GM10847 (cell line): Measurements from ENCODE around the gene KLHL22.

Experiments
- POLR2A ChIP-seq: IDR thresholded peaks from 2 replicates; pipeline ENCODE4 v1.6.1; 2011; ENCODE audit not compliant: insufficient read length; ENCODE audit errors: extremely low read depth

The KLHL22 gene, protein sequence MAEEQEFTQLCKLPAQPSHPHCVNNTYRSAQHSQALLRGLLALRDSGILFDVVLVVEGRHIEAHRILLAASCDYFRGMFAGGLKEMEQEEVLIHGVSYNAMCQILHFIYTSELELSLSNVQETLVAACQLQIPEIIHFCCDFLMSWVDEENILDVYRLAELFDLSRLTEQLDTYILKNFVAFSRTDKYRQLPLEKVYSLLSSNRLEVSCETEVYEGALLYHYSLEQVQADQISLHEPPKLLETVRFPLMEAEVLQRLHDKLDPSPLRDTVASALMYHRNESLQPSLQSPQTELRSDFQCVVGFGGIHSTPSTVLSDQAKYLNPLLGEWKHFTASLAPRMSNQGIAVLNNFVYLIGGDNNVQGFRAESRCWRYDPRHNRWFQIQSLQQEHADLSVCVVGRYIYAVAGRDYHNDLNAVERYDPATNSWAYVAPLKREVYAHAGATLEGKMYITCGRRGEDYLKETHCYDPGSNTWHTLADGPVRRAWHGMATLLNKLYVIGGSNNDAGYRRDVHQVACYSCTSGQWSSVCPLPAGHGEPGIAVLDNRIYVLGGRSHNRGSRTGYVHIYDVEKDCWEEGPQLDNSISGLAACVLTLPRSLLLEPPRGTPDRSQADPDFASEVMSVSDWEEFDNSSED

DNA sequence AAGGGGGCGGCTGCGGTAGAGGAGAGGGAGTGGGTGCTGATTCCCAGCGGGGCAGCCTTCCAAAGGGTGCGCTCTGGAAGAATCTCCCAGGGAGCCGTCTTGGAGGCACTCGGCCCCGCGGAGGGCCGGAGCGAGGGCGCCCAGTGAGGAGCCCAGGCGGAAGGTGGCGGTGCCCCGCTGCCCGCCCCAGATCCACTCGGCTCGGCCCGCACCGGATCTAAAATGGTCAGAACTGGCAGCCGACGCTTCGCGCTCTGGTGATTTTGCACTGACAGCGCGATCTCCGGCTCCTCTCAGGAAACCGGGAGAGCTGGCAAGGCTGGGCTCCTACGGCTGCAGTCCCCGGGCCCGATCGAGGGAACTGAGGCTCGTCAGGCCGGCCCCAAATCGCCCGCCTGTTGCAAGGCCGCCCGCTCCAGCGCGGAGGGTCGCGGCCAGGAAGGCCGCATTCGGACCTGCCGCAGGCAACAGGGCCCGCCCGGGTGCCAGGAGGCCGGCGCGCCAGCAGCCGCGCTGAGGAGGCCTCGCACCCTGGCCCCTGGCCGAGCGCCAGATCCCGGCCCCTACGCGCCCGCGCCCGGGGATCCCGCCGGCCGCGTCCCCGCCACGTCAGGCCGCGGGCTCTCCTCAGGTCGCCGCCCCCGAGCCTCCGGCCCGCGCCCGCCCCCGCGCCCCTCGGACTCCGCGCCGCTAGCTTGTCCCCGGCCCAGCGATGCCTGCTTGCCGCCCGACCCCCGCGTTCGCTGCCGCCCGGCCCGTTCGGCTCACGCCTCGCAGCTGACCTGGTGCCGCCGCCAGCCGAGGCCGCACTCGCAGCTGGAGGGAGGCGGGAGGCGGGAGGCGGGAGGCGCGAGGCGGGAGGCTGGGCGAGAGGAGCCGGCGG is at the start of gene KLHL22:
KLHL22 (minus strand) TSS at position 818 of the 883 bp plus-strand sequence. CDS start 6,584 bp downstream, outside the sequence.
- TF ChIP-seq POLR2A = peak; percentile 47

DNA sequence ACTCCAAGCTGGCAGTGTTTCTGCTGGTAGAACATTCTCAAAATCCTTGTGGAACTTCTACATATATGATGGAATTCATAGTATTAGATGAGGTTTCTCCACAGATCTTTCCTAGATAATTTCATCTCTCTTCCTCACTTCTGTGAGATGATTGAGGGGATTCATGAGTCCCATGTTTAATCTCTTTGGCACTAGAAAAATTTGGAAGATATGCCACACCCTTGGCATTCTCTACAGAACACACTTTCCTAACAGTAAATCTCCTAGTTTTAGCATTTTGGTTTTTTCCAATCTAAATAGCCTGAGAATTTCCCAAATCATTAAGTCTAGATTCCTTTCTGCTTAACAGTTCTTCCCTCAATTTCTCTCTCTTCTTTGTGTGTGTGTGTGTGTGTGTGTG is 47.1 kb upstream of the KLHL22 start:
- no peak for TF ChIP-seq POLR2A

DNA sequence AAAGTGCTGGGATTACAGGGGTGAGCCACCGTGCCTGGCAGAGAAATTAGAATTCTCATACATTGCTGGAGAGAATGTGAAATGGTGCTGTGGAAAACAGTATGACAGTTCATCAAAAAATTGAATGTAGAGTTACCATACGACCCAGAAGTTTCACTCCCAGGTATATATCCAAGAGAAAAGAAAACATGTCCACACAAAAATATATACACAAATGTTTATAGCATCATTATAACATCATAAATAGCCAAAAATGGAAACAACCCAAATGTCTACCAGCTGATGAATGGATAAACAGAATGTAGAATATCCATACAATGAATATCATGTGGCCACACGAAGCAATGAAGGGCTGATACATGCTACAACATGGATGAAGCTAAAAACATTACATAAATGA is 46.5 kb upstream of the KLHL22 start:
- no peak for TF ChIP-seq POLR2A

DNA sequence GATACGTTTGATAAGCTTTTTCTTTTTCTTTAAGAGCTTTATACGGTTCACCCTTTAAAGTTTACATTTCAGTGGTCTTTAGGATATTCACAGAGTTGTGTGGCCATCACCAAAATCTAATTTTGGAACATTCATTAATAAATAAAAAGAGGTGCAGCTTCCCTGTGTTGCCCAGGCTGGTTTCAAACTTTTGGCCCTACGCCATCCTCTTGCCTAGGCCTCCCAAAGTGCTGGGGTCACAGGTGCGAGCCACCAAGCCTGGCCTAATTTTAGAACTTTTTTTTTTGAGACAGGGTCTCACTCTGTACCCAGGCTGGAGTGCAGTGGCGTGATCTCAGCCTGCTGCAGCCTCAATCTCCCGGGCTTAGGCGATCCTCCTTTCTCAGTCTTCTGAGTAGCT is 42.4 kb upstream of the KLHL22 start:
- TF ChIP-seq POLR2A = no peak

DNA sequence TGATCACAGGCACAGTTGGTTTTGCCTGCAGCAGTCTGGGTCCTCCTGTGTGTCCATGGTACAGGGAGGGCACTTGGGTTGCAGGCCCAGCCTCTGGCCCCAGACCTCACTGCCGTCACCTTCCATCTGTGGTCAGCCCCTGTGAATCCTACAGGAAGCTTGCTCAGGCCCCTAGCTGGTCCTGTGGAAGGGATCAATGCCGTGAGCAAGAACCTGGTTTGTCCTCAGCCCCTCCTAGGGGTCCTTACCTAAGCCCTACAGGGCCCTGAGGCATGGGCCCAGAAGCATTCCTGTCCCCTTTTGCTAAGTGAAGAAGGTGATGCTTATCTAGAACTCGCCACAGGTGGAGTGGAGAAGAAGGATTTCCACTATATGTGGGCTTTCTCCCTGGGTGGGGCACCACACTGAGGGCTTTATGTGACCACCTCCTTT is 41.7 kb upstream of the KLHL22 start:
- no peak for TF ChIP-seq POLR2A

DNA sequence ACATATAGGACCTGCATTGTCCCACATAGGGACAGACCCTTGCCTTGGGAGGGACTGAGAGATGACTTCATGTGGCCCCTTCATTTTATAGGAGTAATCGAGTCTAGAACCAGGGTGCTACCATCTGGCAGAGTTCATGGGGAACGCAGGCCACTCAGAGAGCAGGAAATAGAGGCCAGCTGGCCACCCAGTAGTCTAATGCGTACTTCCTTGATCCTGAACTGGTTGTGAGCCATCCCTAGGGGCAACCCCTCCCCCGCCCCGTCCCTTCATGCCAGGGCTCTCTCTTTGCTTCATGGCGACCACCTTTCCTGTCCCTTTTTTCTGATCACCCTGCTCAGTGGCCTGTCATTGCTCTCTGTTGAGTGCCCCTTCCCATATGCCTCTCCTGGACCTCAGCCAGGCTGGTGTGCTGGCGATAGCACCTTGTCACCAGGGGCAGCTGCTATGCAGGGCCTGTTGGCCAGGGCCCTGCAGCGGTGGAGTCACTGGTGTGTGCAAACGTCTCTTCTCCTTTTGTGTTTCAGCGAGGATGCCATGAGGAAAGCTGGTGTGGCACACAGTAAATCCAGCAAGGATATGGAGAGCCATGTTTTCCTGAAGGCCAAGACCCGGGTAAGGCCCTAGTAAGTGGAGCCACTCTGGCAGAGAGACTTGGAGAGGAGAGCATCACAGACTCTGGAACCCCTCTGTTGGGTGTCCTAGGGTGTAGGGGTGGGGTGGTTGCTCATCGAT is 41.2 kb upstream of the KLHL22 start:
- no peak for TF ChIP-seq POLR2A

DNA sequence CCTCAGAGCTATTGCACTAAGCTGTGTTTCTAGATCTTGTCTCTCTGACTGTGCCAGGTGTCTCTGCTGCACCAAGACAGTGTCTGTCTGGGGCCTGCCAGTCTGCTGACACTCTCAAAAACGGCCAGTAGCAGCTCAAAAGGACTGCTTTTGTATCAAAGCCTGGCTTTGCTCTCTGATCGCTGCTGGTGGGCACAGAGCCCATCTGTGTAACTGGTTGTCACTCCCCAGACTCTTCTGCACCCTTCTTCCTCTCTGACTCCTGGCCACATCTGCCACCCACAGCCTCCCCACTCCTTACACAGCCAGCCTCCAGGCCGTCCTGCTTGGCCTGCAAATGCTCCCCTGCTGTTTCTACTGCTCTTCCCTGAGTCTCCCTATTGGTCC is 38.3 kb upstream of the KLHL22 start:
- no peak for TF ChIP-seq POLR2A

DNA sequence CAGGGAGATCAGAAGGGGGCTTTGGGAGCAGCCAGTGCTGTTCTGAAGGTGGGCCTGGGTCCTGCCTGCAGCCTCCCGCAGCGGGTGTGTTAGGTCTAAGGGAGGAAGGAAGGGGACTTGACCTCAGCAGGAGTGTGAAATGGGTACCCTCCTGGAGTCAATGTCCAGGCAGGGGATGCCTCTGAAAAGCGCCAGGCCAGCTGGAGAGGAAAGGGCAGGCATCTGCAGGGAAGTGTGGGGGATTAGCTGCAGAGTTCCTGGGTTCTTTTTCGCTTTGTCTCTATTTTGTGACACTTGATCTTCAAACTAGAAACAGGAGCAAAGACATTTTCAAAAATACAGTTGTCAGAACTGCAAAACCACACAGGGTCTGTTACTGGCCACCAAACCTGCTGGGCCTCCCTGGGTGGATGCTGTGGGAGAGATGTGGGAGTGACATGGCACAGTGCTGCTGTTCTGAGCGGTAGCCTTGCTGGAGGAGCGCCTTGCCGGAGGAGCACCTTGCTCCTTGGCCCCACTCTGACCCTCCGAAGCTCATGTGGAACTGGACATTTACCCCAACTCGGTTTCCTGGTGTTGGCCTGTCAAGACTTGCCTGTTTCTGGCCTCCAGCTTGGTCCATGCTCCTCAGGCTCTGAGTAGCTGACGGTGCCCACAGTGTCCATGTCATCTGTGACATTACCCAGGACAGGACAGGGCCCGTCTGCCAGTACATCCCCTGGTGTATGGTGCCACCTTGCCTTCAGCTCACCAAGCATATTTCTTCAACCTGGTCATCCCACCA is 37.7 kb upstream of the KLHL22 start:
- TF ChIP-seq POLR2A = no peak

DNA sequence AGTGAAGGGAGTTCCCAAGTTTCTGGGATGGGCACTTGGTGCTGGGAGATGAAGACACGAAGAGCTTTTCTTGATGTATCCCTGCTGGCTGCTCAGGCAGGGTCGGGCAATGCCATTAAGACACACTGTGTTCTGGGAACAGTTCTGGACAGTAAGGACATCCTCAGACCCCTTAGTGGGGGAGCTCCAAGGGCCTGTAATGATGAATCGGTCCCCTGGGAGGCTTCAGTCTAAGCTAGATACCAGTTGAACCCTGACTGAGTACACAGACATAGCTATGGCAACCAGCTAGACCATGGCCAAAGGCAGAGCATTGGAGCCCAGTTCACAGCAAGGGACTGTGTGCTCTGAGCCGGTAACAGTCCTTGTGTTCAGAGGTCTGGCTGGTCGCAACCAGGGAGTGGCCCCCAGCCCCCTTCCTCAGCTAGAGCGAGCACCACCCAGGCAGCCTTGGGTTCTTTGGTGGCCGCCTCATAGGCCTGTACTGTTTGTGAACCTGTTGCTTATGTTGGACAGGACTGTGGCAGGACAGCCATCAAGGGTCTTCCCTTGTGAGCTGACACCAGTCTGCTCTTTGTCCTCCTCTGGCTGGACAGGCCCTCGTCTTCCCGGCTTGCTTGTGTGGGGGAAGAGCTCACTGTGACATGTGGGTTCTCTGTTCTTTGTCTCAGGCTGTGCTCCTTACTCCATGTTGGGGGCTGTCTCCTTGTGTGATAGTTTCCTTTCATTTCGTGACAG is 36.8 kb upstream of the KLHL22 start:
- no peak for TF ChIP-seq POLR2A

DNA sequence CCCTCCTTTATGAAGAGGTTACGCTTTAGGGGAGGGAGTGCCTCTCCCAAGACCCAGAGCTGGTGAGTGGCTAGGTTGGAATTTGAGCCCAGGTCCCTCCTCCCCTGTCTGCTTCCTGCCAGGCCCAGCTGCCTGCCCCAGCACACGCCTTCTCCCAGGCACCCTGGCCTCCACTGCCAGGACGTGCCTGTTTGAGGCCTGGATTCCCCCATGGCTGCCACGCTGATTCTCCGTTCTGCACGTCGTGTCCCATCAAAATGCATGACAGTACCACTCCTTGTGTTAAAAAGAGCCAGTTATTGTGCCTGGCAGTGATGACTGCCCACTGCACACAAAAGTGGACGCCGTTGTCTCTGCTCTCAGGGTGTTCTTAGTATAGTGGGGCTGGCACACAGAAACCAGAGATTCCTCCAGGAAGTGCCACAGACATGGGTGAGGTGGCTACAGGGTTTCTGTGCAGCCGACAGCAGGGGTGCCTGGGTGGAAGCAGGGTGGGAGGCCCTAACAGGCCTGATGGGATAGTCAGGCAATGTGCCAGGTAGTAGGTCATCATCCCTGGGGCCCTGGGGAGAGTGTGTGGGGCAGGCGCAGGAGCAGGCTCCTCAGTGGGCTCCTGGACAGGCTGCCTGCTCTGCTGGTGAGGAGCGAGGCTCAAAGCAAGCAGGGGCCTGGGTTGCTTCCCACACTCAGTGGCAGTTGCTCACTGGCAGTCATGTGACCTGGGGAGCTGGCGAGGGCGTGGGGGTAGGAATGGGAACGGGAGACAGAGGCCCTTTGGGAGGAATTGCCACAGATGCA is 36.0 kb upstream of the KLHL22 start:
- no peak for TF ChIP-seq POLR2A

DNA sequence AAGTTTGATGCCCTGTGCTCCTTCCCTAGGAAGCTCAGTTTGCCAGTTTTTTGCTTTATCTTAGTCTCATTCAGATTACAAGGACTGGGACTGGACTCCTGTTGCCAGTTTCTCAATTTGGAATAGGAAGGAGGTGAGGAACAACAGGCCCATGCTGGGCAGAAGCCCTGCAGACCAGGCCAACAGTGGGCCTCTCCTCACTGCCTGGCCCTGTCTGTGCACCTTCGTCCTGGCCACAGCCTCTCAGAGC is 35.5 kb upstream of the KLHL22 start:
- TF ChIP-seq POLR2A = no peak

DNA sequence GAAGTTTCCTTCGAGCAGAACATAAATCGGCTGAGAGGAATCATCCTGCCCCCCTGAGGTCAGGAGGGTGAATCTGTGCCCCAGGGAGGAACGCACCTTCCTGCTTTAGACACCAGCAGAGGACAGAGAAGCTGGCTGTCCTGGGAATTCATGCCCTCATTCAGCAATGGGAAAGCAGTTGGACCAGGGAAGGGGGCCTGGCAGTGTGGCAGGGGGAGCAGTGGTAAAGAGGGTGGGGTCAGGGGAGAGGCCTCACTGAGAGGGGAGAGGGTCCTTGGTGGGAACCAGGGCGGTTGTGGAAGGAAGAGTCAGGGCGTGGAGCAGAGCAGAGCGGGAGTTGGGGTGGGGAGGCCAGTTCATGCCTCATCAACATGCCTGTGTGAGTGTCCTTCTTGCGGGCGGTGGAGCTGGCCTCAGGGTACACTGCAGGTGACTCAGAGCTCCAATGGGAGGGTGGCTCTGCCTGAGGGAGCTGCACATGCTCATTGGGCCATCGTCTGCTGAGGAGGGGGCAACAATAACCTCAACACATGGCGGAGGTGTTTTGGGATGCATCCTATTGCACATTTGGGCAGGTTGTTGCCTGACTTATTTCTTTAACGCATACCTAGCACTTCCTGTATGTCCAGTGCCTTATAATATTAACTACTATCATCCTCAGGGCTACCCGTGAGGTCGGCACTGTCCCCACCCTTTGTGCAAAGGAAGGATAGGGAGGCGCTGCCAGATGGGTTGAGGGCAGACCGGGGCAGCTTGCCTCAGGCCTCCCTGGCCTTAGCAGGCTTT is 35.0 kb upstream of the KLHL22 start:
- no peak for TF ChIP-seq POLR2A

DNA sequence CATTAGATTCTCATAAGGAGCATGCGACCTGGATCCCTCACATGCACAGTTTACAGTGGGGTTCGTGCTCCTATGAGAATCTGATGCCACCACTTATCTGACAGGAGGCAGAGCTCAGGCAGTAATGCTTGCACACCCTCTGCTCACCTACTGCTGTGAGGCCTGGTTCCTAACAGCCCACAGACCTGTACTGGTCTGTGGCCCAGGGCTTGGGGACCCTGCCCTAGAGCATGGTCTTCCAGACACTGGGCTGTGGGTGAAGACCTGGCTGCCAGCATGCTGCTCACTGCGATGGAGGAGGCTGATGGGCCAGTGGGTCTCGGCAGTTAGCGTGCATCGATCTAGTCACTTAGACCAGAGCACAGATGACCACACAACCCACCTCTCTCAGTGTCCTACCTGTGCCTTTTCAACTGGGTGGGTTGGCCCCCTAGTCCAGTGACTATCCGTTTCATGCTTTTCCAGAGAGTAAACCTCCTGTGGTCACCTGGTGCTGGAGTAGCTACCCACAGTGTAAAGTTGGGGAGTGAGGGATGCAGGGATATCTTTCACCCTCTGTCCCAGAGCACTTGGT is 32.9 kb upstream of the KLHL22 start:
- no peak for TF ChIP-seq POLR2A
